C4-2B (cell line): Measurements from ENCODE around the gene DDOST.

Source experiments
- CTCF ChIP-seq: fragments of 450-650 bp; conservative IDR thresholded peaks from 2 replicates; pipeline ENCODE4 v1.5.1; 2017; ENCODE audit warnings: mild to moderate bottlenecking
- ZFX ChIP-seq: fragments of 450-650 bp; IDR thresholded peaks from 2 replicates; pipeline ENCODE4 v1.6.1; 2017

- TF ChIP-seq CTCF: no peak
- TF ChIP-seq ZFX: no peak
Measured at GRCh38 chr1:20705203-20705755, 44.1 kb upstream of the DDOST start.
